Lung (tissue), 12 donors: Measurements from ENCODE around the gene SPRED2. TPM values are rescaled to one million over a fixed set of nuclear protein-coding genes. Genes with fewer than 3 reads are reported as not detected.

Experiments
- ATAC-seq: fragments of 200-7000 bp; cut with Tn5 transposase; one replicate; pipeline ENCODE4 v1.9.1; 2020; ENCODE audit warnings: moderate number of reproducible peaks; ENCODE audit not compliant: insufficient read depth, low FRiP score
- DNase-seq, 3 donors: peaks; one replicate each; pipeline ENCODE4 v3.0.0-alpha.2; 2013 to 2017
- H3K27ac ChIP-seq, 2 donors: one replicate each; pipeline ENCODE4 v1.5.1; 2013; ENCODE audit warnings: mild to moderate bottlenecking in 2 of 2, moderate library complexity in 2 of 2, control low read depth in 1 of 2, inconsistent platforms in 1 of 2, low read depth in 1 of 2, low read length in 1 of 2
- H3K27me3 ChIP-seq, 3 donors: one replicate each; pipeline ENCODE4 v1.5.1; 2013; ENCODE audit warnings: low read length in 2 of 3; ENCODE audit not compliant: control insufficient read depth in 3 of 3, insufficient read depth in 3 of 3
- H3K36me3 ChIP-seq, 4 donors: one replicate each; pipeline ENCODE4 v1.5.1; 2013; ENCODE audit warnings: low read length in 4 of 4, mild to moderate bottlenecking in 1 of 4, moderate library complexity in 1 of 4; ENCODE audit not compliant: control insufficient read depth in 4 of 4, insufficient read depth in 4 of 4
- H3K4me1 ChIP-seq, 5 donors: one replicate each; pipeline ENCODE4 v1.5.1; 2013; ENCODE audit warnings: low read length in 5 of 5, mild to moderate bottlenecking in 2 of 5, moderate library complexity in 1 of 5; ENCODE audit not compliant: control insufficient read depth in 5 of 5, insufficient read depth in 5 of 5
- H3K4me3 ChIP-seq: one replicate; pipeline ENCODE4 v1.5.1; 2013; ENCODE audit warnings: mild to moderate bottlenecking, control low read depth, moderate library complexity
- H3K9ac ChIP-seq, 2 donors: one replicate each; pipeline ENCODE4 v1.5.1; 2013; ENCODE audit warnings: low read length in 2 of 2, control low read depth in 1 of 2; ENCODE audit not compliant: insufficient read depth in 1 of 2
- H3K9me3 ChIP-seq, 4 donors: one replicate each; pipeline ENCODE4 v1.5.1; 2013; ENCODE audit warnings: low read length in 3 of 4, mild to moderate bottlenecking in 1 of 4, moderate library complexity in 1 of 4; ENCODE audit not compliant: control insufficient read depth in 4 of 4, insufficient read depth in 3 of 4
- CTCF ChIP-seq: IDR thresholded peaks from 2 replicates; pipeline ENCODE4 v1.5.1; 2012; ENCODE audit warnings: mild to moderate bottlenecking; ENCODE audit errors: control extremely low read depth, extremely low read depth
- WGBS, 2 donors: extraction: QIAGEN DNeasy Blood & Tissue Kit; methylation state at CpG; one replicate each; pipeline ENCODE4 v1.1.7; 2013; 5-methylcytosine and 5-hydroxymethylcytosine counted together
- polyA plus RNA-seq, 2 donors: library from polyadenylated mRNA; stranded (reverse); fragments of 200-250 nt; gene quantifications; one replicate each; pipeline ENCODE4 v1.2.1, GENCODE V29; 2013
- total RNA-seq, 2 donors: library from RNA; depleted of rRNA in 1 of 2; stranded (reverse); fragments of >200 nt in 1 of 2; gene quantifications; one replicate each; pipeline ENCODE4 v1.2.1, GENCODE V29; 2014 to 2021
- donor health status: control.
- donor health status: control.
- donor health status: Bipolar disorder and iron deficiency.
- donor health status: healthy.
- donor health status: DM: yes; HTN: yes; CAD: no.

Gene SPRED2
- total and polyA plus RNA-seq, 4 donors = 11.7 to 36.4 (median 19.6) TPM

GRCh38 chr2:65291216-65292105 is 140.9 kb downstream of the SPRED2 start:
- H3K27ac ChIP-seq = no peak overlapping the region
- WGBS, 2 donors = 79 to 84% methylated on average over 11 of the region's 11 CpGs
- no peak for ATAC-seq

GRCh38 chr2:65287364-65287763 is 145.0 kb downstream of the SPRED2 start:
- TF ChIP-seq CTCF = no peak
- ATAC-seq = no peak
- 96 to 98% methylated on average over 4 of the region's 4 CpGs for WGBS, 2 donors

More at GRCh38 chr2:65291216-65292105, 140.9 kb downstream of the SPRED2 start:
- Histone ChIP-seq H3K9me3 (no peaks in the 10 kb centered on the region), H3K27me3 (no peaks in the 10 kb centered on the region), H3K36me3 (no peaks in the 10 kb centered on the region), H3K9ac (no peak overlapping the region), H3K4me1 (peaks cover 0 to 9% (median 0%) of the 10 kb centered on the region in 5 donors), H3K4me3 (no peak overlapping the region)
- no peak for DNase-seq
- no peak for TF ChIP-seq CTCF

GRCh38 chr2:65282477-65283053 is 149.8 kb downstream of the SPRED2 start:
- no peak for ATAC-seq
- H3K27ac ChIP-seq = peak overlapping the region in 1 of 2 donors; percentile 74

More at GRCh38 chr2:65287364-65287763, 145.0 kb downstream of the SPRED2 start:
- no peaks in the 10 kb centered on the region for H3K9me3 ChIP-seq
- H3K27ac ChIP-seq = no peak overlapping the region
- no peak overlapping the region for H3K4me3 ChIP-seq
- peaks cover 0 to 10% (median 7%) of the 10 kb centered on the region in 5 donors for H3K4me1 ChIP-seq
- H3K9ac ChIP-seq = no peak overlapping the region
- no peak for DNase-seq
- H3K27me3 ChIP-seq = no peaks in the 10 kb centered on the region
- no peaks in the 10 kb centered on the region for H3K36me3 ChIP-seq

More at GRCh38 chr2:65282477-65283053, 149.8 kb downstream of the SPRED2 start:
- WGBS, 2 donors = 81 to 83% methylated on average over 3 of the region's 3 CpGs
- no peaks in the 10 kb centered on the region for H3K27me3 ChIP-seq
- DNase-seq = no peak
- H3K4me1 ChIP-seq = peaks cover 5 to 32% (median 11%) of the 10 kb centered on the region in 5 donors
- no peak for TF ChIP-seq CTCF
- H3K36me3 ChIP-seq = no peaks in the 10 kb centered on the region
- H3K9ac ChIP-seq = peak overlapping the region in 1 of 2 donors; percentile 43
- no peak overlapping the region for H3K4me3 ChIP-seq
- H3K9me3 ChIP-seq = no peaks in the 10 kb centered on the region
